ENCODE results near the gene ANKFN1.

The ANKFN1 gene

GRCh38 chr17:56142781-56143180 lies 10.5 kb upstream of the ANKFN1 start:
- DNase-seq (ENCODE audit: low read depth in 3 of 3), result no peak

GRCh38 chr17:56144223-56144622 lies 9.1 kb upstream of the ANKFN1 start:
- no peak for DNase-seq (ENCODE audit: low read depth in 3 of 3)

DNA sequence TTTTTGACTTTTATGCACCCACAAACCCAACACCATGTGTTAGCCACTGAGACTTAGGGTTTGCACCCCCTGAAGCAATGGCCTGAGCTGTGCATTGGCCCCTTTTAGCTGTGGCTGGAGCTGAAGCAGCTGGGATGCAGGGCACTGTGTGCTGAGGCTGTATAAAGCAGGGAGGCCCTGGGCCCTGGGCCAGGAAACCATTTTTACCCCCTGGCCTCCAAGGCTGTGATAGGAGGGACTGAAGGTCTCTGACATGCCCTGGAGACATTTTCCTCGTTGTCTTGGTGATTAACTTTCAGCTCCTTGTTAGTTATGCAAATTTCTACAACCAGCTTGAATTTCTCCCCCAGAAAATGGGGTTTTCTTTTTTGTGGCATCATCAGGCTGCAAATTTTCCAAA lies 6.7 kb upstream of the ANKFN1 start:
- DNase-seq (ENCODE audit: low read depth in 3 of 3), result no peak

DNA sequence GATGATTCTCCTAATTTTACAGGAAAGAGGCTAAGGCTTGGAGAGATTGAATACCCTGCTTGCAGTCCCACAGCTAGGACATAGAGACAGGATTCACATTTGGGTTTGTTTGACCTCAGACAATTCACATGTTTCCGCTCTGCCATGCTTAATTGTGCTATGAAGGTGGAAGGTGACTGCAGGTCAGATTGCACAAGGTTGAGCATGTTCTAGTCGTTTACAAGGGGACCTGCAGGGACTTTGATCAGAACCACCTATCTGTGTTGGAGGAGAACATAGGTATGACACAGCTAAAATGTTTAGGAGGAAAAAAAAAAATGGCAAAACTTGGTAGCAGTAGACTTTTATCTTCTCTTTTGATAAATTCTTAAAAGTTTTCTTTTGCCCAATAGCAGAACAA lies 4.9 kb upstream of the ANKFN1 start:
- no peak for DNase-seq (ENCODE audit: low read depth in 3 of 3)

DNA sequence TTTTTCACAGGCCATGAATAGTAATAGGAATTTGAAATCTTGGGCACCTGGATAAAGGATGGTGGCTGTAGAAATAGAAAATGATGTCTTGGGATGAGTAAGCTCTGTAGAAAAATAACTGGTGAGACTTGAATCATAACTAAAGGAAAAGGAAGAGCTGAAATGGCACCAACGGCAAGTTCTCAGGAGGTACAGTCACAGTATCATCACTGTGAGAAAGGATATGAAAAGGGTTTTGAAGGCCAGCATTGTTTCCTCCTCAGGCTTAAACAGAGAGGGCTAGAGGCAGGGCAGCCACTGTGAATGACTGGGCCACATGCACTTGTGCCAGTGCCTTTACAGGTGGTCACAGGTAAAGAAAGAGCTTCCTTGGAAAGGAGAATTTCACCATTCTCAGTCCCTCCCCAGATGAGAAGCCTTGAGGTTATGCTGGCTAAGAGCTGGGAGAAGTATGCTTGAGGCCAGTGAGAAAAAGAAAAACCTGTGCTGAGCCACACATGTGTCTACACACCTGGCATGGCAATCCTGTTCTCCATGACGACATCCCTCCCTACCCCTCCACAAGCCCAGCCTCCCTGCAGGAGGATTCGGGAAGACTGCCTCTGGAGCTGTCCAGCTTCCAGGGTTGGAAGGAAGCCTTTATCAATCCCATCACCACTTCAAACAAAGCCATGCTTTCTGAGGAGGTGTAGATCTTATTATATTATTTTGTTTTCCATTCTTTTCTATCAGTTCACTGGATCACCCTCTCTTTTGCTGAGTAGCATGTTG lies 3.8 kb upstream of the ANKFN1 start:
- DNase-seq (ENCODE audit: low read depth in 3 of 3), result no peak

DNA sequence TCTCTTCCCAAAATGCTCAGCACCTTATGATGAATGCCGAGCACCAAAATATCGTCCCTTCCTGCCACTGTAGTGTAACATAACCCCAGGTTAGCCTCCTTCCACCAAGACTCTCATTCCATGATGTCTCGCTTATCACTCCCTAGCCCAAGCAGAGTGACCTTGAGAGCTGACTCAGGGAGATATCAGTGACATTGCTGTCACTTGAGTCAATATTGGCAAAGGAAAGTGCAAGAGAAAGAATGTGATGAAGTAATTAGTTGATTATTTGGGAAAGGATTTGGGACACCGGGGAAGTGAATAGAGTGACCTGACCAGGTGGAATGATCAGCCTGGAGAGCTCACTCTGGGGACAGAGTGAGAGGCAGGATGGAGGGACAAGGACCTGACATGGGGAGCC lies 2.6 kb upstream of the ANKFN1 start:
- no peak for DNase-seq (ENCODE audit: low read depth in 3 of 3)

- no peak for DNase-seq (ENCODE audit: low read depth in 3 of 3)
These were observed 4.6 kb downstream of the ANKFN1 start for GRCh38 chr17:56157845-56158244.

DNA sequence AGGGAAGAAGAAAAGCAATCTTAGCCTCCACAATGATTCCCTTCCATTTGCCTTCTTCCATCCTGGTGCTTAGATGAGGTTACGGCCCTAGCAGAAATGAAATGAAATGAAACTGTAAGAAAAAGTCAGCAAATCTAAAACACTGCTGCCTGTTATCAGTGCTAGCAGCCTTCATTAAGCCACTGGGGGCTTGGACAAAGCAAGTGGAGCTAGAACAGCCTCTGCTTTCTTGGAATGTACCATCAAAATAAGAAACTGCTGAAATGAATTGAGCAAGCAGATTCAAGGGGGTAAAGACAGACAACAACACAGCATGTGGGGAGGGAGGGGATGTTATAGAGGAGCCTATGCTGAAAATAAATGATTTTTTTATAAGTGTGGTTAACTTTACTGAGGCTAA lies 5.1 kb downstream of the ANKFN1 start:
- DNase-seq (ENCODE audit: low read depth in 3 of 3), result no peak

GRCh38 chr17:56158915-56159825 lies 5.9 kb downstream of the ANKFN1 start:
- DNase-seq (ENCODE audit: low read depth in 3 of 3), result no peak

DNA sequence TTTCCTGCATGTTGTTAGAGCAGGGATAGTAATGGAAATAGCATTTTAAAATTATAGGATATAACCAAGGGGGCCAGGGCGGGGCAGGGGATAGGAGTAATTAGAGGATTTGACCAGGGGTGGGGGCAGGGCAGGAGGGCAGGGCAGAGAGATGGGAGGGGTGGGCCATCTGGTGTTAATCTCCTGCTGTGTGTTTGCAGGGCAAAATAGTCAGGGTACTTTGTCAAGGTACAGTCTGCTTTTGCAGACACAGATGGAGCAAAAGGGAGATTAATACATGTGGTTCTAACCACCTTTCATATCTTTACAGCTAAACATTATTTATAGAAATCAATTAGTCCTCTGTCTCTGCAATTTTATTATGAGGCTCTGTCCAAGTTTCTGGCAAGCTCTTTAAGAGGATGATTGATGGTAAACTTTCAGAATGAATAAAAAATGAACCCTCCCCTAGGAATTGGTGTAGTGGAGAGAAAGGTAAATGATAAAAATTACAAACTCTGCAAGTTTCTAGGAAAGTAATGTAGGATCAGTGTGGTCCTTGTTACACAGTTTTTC lies 6.6 kb downstream of the ANKFN1 start:
- no peak for DNase-seq (ENCODE audit: low read depth in 3 of 3)

- no peak for DNase-seq (ENCODE audit: low read depth in 3 of 3)
These were observed 7.1 kb downstream of the ANKFN1 start for GRCh38 chr17:56160422-56160821.

DNA sequence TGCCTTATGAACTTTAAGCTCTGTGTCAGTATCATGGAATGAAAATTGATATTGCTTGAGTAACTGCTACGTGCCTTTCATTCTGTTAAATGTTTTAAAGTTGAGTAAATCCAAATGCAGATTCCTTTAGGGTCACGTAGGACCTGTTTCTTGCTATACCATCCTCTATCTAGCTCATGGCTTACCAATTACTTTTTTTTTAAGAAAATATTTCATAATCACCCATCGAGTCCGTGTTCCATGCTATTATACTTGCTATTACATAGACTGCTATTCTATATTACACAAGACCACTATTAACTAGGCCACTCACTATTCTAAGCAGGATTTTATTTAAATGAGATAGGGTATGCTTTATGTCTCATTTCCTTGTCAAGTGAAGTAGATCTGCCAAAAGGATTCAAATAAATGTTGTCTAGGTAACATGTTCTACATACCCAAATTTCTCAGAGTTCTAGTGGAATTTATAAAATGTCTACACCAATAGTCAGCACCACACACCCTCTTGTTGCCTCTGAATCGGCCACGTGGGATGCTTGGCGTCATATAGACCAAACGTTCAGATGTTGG lies 11.9 kb downstream of the ANKFN1 start:
- no peak for DNase-seq (ENCODE audit: low read depth in 3 of 3)

- no peak for DNase-seq (ENCODE audit: low read depth in 3 of 3)
These were observed 14.2 kb downstream of the ANKFN1 start for GRCh38 chr17:56167491-56167890.

- DNase-seq (ENCODE audit: low read depth in 3 of 3), result no peak
These were observed 16.3 kb downstream of the ANKFN1 start for GRCh38 chr17:56169621-56170020.

GRCh38 chr17:56171186-56171959 lies 18.1 kb downstream of the ANKFN1 start:
- DNase-seq (ENCODE audit: low read depth in 3 of 3), result no peak

DNA sequence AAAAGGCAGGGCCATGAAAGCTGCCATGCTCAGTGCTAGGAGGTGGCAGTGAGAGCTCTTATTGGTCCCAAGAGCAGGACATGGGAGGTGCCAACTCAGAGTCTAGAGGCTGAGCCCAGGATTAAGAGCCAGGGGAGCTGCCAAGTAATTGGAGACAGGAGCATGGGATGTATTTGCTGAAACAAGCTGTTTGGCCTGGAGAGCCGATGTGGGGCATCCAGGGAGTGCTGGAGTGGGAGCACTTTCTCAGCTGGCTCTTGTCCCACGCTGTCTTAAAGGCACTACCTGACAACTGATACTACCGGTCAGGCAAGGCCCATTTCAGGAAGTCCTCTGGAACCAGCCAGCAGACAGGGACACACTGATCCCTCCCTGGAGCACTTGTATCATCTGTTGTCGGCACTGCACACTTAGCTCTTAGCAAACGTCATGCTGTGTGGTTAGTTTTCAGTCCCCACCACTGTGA lies 19.3 kb downstream of the ANKFN1 start:
- no peak for DNase-seq (ENCODE audit: low read depth in 3 of 3)

- no peak for DNase-seq (ENCODE audit: low read depth in 3 of 3)
These were observed 19.8 kb downstream of the ANKFN1 start for GRCh38 chr17:56173026-56173425.

- DNase-seq (ENCODE audit: low read depth in 3 of 3), result no peak
These were observed 20.9 kb downstream of the ANKFN1 start for GRCh38 chr17:56173958-56174835.

- DNase-seq (ENCODE audit: low read depth in 3 of 3), result no peak
These were observed 22.2 kb downstream of the ANKFN1 start for GRCh38 chr17:56175299-56175955.

DNA sequence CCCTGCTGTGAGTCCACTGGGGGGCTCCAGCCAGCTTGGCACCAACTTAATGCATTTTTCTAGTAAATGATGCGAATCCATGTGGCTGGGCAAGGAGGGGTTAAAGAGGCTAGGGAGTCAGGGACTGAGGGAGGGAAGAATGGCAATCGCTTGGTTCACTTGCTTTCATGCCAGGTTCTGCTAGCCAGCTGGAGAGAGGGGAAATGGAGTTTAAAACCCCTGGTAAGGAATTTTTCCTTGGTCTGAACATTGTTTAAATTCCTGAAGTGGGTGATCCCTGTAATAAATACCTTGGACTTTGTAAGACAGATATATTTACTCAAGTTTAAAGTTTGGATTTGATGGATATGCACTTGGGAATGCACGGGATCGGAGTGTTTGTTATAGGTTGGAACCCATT lies 22.8 kb downstream of the ANKFN1 start:
- no peak for DNase-seq (ENCODE audit: low read depth in 3 of 3)

Data from stimulated activated CD4-positive, alpha-beta T cell treated with anti-CD3 and anti-CD28 coated beads, TNF-alpha, amount 100 ng/mL, for 24 hours (primary cell).